GM23248 (cell line): ENCODE measurements around the gene PLCL2. TPM values are rescaled to one million over a fixed set of nuclear protein-coding genes. Genes with fewer than 3 reads are reported as not detected.

Source experiments
- DNase-seq: peaks from one replicate; pipeline ENCODE4 v3.0.0-alpha.2; 2015
- H2AFZ ChIP-seq: fragments of 200-600 bp; sonication (generic); 2 replicates; pipeline ENCODE4 v1.6.1; 2016; ENCODE audit warnings: antibody characterized with exemption
- H3F3A ChIP-seq: fragments of 200-600 bp; sonication (generic); 2 replicates; pipeline ENCODE4 v1.6.1; 2016; ENCODE audit warnings: mild to moderate bottlenecking, antibody characterized with exemption, mixed run types; ENCODE audit not compliant: insufficient read depth
- H3K27ac ChIP-seq: fragments of 200-600 bp; sonication (generic); 2 replicates; pipeline ENCODE4 v1.5.1; 2016; ENCODE audit warnings: mild to moderate bottlenecking
- H3K27me3 ChIP-seq: fragments of 200-600 bp; sonication (generic); replicated peaks from 2 replicates; pipeline ENCODE4 v1.6.1; 2016; ENCODE audit warnings: mild to moderate bottlenecking; ENCODE audit not compliant: insufficient read depth
- H3K36me3 ChIP-seq: fragments of 200-600 bp; sonication (generic); 2 replicates; pipeline ENCODE4 v1.6.1; 2016; ENCODE audit warnings: low read depth, mild to moderate bottlenecking
- H3K4me1 ChIP-seq: fragments of 200-600 bp; sonication (generic); 2 replicates; pipeline ENCODE4 v1.6.1; 2016; ENCODE audit warnings: mild to moderate bottlenecking; ENCODE audit not compliant: insufficient read depth
- H3K4me2 ChIP-seq: fragments of 200-600 bp; sonication (generic); one replicate; pipeline ENCODE4 v1.6.1; 2016; ENCODE audit warnings: mild to moderate bottlenecking; ENCODE audit not compliant: unreplicated experiment
- H3K4me3 ChIP-seq: fragments of 200-600 bp; sonication (generic); 2 replicates; pipeline ENCODE4 v1.5.1; 2016; ENCODE audit warnings: mild to moderate bottlenecking
- H3K79me2 ChIP-seq: fragments of 200-600 bp; sonication (generic); 2 replicates; pipeline ENCODE4 v1.6.1; 2016; ENCODE audit warnings: mild to moderate bottlenecking; ENCODE audit not compliant: insufficient read depth
- H3K9ac ChIP-seq: fragments of 200-600 bp; sonication (generic); 2 replicates; pipeline ENCODE4 v1.6.1; 2016; ENCODE audit warnings: mild to moderate bottlenecking
- H3K9me2 ChIP-seq: fragments of 200-600 bp; sonication (generic); 2 replicates; pipeline ENCODE4 v1.6.1; 2016; ENCODE audit warnings: mixed run types, mild to moderate bottlenecking, moderate library complexity; ENCODE audit not compliant: insufficient read depth
- H3K9me3 ChIP-seq: fragments of 200-600 bp; sonication (generic); one replicate; pipeline ENCODE4 v1.6.1; 2017; ENCODE audit warnings: low read depth
- H4K20me1 ChIP-seq: fragments of 200-600 bp; sonication (generic); 2 replicates; pipeline ENCODE4 v1.6.0; 2016; ENCODE audit not compliant: insufficient read depth
- EZH2 ChIP-seq: fragments of 200-600 bp; sonication (generic); IDR thresholded peaks from 2 replicates; pipeline ENCODE4 v1.6.1; 2018; ENCODE audit warnings: antibody characterized with exemption, mild to moderate bottlenecking; ENCODE audit not compliant: insufficient read depth, poor library complexity, severe bottlenecking
- EZH2phosphoT487 ChIP-seq: fragments of 200-600 bp; sonication (generic); IDR thresholded peaks from 2 replicates; pipeline ENCODE4 v1.6.1; 2018; ENCODE audit warnings: antibody characterized with exemption, moderate library complexity, mild to moderate bottlenecking, low read depth; ENCODE audit not compliant: insufficient read depth
- WGBS, 2 experiments: methylation state at CpG; one replicate each; pipeline ENCODE4 v1.1.6; 2015 to 2017; ENCODE audit warnings: low lambda C conversion rate in 2 of 2, low coverage in 1 of 2; ENCODE audit errors: missing lambda C conversion rate in 2 of 2; 5-methylcytosine and 5-hydroxymethylcytosine counted together
- in situ Hi-C: fragments of 300-500 bp; cut with MboI; formaldehyde crosslinking; loops from 2 replicates; pipeline ENCODE4 v1.15.0; 2020
- polyA plus RNA-seq: library from polyadenylated mRNA; unstranded; fragments of >200 nt; fragmentation: Nextera tagmentation; extraction: Ambion mirVana; gene quantifications from 2 replicates; pipeline ENCODE4 v1.2.1, GENCODE V29; 2016
- total RNA-seq: library from RNA; depleted of rRNA; stranded (reverse); fragments of >200 nt; shearing (Covaris generic); gene quantifications from 2 replicates; pipeline ENCODE4 v1.2.3, GENCODE V29; 2014; rRNA removed

The PLCL2 gene
- 3.7 and 5.1 TPM in 2 replicates for total RNA-seq
- 1.4 TPM in 2 replicates for polyA plus RNA-seq

DNA sequence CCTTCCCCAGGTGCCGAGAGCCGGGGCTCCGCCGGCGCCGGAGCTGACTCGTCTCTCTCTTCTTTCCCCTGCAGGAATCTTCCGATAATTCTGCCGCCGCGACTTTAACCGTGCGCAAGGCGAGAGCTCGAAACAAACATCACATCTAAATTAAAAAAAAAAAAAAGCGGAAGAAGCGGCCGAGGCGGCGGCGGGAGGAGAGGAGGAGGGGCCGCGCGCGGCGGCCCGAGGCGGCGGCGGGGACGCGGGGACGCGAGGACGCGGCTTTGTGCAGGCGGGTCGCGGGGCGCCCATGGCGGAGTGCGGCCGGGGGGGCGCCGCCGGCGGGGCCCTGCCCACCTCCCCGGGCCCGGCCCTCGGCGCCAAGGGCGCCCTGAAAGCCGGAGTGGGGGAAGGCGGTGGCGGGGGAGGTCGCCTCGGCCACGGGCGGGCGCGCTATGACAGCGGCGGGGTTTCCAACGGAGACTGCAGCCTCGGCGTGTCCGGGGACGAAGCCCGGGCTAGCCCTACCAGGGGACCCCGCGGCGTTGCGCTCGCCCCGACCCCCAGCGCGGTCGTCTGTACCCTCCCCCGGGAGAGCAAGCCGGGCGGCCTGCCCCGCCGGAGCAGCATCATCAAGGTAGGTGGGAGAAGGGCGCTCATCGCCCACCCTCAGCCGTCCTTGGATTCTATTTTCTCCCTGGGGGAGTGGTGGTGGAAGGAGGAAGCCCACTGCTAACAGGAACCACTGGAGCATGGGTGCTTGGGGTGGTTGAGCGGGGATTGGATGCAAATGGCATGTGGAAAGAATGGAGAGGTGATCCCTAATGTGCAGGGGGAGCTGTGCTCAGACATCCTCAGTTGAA is at the start of gene PLCL2:
Gene PLCL2 (plus strand): TSS at position 208 of the 845 bp plus-strand sequence. CDS start 85 bp downstream, at position 293.
- no peaks in the 10 kb centered on the region for H4K20me1 ChIP-seq
- H3K36me3 ChIP-seq = no peaks in the 10 kb centered on the region
- TF ChIP-seq EZH2phosphoT487 (no peak), EZH2 (no peak)
- no peaks in the 10 kb centered on the region for H3K9me3 ChIP-seq
- peak within 1 kb of the TSS; percentile 76 for H3K4me3 ChIP-seq
- H3K9me2 ChIP-seq = no peaks in the 10 kb centered on the region
- peak within 1 kb of the TSS; percentile 61 for H3K27ac ChIP-seq
- in situ Hi-C loops = no loop called here
- H3K4me1 ChIP-seq = peaks cover 10% of the 10 kb centered on the region
- peaks cover 31% of the 10 kb centered on the region for H3K79me2 ChIP-seq
- H3F3A ChIP-seq = peaks cover 25% of the 10 kb centered on the region
- peak within 1 kb of the TSS; percentile 77 for H3K9ac ChIP-seq
- H2AFZ ChIP-seq = peak within 1 kb of the TSS; percentile 94
- peak; percentile 72 for DNase-seq
- no peaks in the 10 kb centered on the region for H3K27me3 ChIP-seq
- H3K4me2 ChIP-seq = peak within 1 kb of the TSS; percentile 99
- WGBS, 2 experiments = 1 to 2% methylated on average over 39 to 48 of the region's 87 CpGs

DNA sequence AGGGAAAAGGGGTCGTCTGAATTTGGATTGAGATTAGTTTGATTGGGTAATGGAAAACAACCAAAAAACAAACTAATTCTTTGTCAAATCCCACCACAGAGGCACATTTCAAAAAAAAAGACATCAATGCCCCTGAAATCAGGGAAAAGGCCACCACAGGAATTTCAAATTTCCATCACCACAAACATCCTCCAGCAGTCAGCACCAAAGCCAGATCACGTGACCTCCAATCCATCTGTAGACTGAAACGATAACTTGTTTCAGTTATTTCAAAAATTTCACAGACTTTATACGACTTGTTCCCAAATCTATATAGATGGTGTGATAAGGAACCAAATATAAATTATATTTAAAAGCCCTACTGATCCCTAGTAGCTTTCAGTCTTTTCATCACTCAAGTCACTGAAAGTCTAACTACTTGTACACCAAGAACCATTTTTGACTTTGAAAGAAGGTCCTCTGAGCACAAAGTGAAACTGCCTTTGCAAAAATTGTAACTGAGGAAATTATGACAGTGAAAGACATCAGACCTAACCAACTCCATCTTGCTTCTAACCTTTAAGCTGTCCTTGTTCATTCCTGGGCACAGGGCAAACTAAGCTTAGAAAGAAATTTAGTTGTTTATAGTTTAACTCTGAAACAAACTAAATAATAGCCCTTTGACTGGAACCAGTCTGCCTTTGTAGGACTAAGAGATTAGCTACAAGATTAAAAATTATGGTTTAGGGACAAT is 48.1 kb upstream of the PLCL2 start:
- Histone ChIP-seq H4K20me1 (no peaks in the 10 kb centered on the region), H3F3A (no peaks in the 10 kb centered on the region), H3K9me2 (no peaks in the 10 kb centered on the region), H3K27me3 (no peaks in the 10 kb centered on the region), H3K36me3 (no peaks in the 10 kb centered on the region), H3K79me2 (no peaks in the 10 kb centered on the region), H3K9me3 (no peaks in the 10 kb centered on the region), H3K27ac (no peak overlapping the region), H3K9ac (no peak overlapping the region), H3K4me3 (no peak overlapping the region), H3K4me2 (no peak overlapping the region), H3K4me1 (no peaks in the 10 kb centered on the region), H2AFZ (no peak overlapping the region)
- no peak for DNase-seq
- WGBS, 2 experiments = 64 to 71% methylated on average over 4 of the region's 4 CpGs
- TF ChIP-seq EZH2phosphoT487 (no peak), EZH2 (no peak)
- in situ Hi-C loops = no loop called here

DNA sequence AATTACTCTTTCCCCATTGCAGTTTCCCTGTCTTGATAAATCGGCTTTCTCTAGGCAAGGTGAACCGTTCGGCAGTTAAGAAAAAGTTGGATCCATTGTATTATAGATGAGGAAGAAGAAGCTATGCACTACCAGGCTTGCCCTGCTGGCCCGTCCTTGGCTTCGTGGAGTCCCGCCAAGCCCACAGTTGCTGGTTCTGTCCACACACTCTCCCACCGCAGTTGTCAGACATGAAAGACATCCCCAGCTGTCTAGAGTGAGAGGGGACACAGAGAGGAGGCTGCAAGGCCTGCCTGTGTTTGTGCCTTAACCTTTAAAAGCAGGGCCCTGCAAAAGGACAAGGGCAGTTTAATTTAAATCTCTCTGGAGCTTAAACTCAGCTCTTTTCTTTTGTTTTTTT is 47.2 kb upstream of the PLCL2 start:
- WGBS, 2 experiments = 81 to 83% methylated on average over 7 of the region's 7 CpGs
- H3K27me3 ChIP-seq = no peaks in the 10 kb centered on the region
- no peak overlapping the region for H2AFZ ChIP-seq
- DNase-seq = no peak
- H4K20me1 ChIP-seq = no peaks in the 10 kb centered on the region
- no peaks in the 10 kb centered on the region for H3F3A ChIP-seq
- no peaks in the 10 kb centered on the region for H3K9me2 ChIP-seq
- no peaks in the 10 kb centered on the region for H3K36me3 ChIP-seq
- TF ChIP-seq EZH2phosphoT487 (no peak), EZH2 (no peak)
- in situ Hi-C loops = no loop called here
- no peaks in the 10 kb centered on the region for H3K9me3 ChIP-seq
- no peak overlapping the region for H3K4me3 ChIP-seq
- H3K4me1 ChIP-seq = no peaks in the 10 kb centered on the region
- H3K4me2 ChIP-seq = no peak overlapping the region
- no peaks in the 10 kb centered on the region for H3K79me2 ChIP-seq
- no peak overlapping the region for H3K27ac ChIP-seq
- no peak overlapping the region for H3K9ac ChIP-seq

DNA sequence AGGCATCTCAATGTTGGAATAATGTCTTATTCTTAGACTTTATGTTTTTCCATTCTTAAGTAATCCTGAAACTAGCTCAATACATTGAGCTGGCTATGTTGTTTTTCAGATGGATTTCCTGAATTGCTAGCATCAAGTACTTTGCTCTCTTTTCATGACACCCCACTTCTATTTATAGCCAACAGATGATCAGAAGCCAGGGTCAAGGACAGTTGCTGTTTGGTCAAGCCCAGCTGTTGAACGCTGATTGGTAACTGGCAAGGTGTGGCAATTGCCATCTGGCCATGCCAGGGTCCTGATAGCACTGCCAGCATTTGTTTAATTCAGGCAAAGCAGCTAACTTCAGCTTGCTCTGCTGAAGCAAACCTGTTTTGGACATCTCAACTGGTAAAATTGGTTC is 46.2 kb upstream of the PLCL2 start:
- no peaks in the 10 kb centered on the region for H3K9me2 ChIP-seq
- H3K4me1 ChIP-seq = no peaks in the 10 kb centered on the region
- no peak overlapping the region for H3K4me3 ChIP-seq
- no peak overlapping the region for H3K4me2 ChIP-seq
- no peaks in the 10 kb centered on the region for H3K27me3 ChIP-seq
- H3K9ac ChIP-seq = no peak overlapping the region
- H3K36me3 ChIP-seq = no peaks in the 10 kb centered on the region
- in situ Hi-C loops = no loop called here
- H4K20me1 ChIP-seq = no peaks in the 10 kb centered on the region
- no peaks in the 10 kb centered on the region for H3K79me2 ChIP-seq
- DNase-seq = no peak
- no peaks in the 10 kb centered on the region for H3F3A ChIP-seq
- TF ChIP-seq EZH2 (no peak), EZH2phosphoT487 (no peak)
- WGBS, 2 experiments = 73 to 92% methylated on average over 1 of the region's 1 CpG
- H2AFZ ChIP-seq = no peak overlapping the region
- H3K27ac ChIP-seq = no peak overlapping the region
- H3K9me3 ChIP-seq = no peaks in the 10 kb centered on the region
